ENCODE results near the gene SPTBN1. TPM values are rescaled to one million over a fixed set of nuclear protein-coding genes. Genes with fewer than 3 reads are reported as not detected.

Gene SPTBN1
- total and polyA plus RNA-seq, 2 experiments from 2014 or later: 122 to 341 TPM

GRCh38 chr2:54590216-54591120, 134.3 kb downstream of the SPTBN1 start:
- Histone ChIP-seq H3K9me3 (ENCODE audit: low read depth) (no peaks in the 10 kb centered on the region), H3K4me1 (ENCODE audit: insufficient read depth) (peaks cover 30% of the 10 kb centered on the region), H3K27me3 (no peaks in the 10 kb centered on the region), H3K36me3 (replicated peaks; ENCODE audit: insufficient read depth, low read depth) (no peaks in the 10 kb centered on the region), H3K4me3 (no peak overlapping the region), H3K27ac (peak overlapping the region; percentile 51), H3K9me2 (replicated peaks; ENCODE audit: insufficient read depth) (no peaks in the 10 kb centered on the region), H3K4me2 (peak overlapping the region; percentile 14), H4K20me1 (ENCODE audit: insufficient read depth, poor library complexity, severe bottlenecking) (peaks cover 85% of the 10 kb centered on the region), H3K79me2 (peaks cover 98% of the 10 kb centered on the region), H2AFZ (no peak overlapping the region)
- WGBS (ENCODE audit: low lambda C conversion rate, missing lambda C conversion rate): 89% methylated on average over 7 of the region's 7 CpGs
- no peak for DNase-seq (ENCODE audit: low spot score)
- TF ChIP-seq CTCF (IDR thresholded peaks at IDR 0.05; ENCODE audit: poor library complexity) (no peak), EZH2 (IDR thresholded peaks at IDR 0.05; ENCODE audit: borderline replicate concordance) (no peak), EZH2phosphoT487 (IDR thresholded peaks at IDR 0.05; ENCODE audit: low read depth, severe bottlenecking, unreplicated experiment) (no peak)

- 95% methylated on average over 3 of the region's 3 CpGs for WGBS (ENCODE audit: low lambda C conversion rate, missing lambda C conversion rate)
- no peak overlapping the region for H2AFZ ChIP-seq
- H3K79me2 ChIP-seq: peaks cover 98% of the 10 kb centered on the region
- no peak overlapping the region for H3K4me2 ChIP-seq
- no peaks in the 10 kb centered on the region for H3K27me3 ChIP-seq
- H3K9me3 ChIP-seq (ENCODE audit: low read depth): no peaks in the 10 kb centered on the region
- H3K27ac ChIP-seq: peak overlapping the region; percentile 51
- H3K4me1 ChIP-seq (ENCODE audit: insufficient read depth): peaks cover 21% of the 10 kb centered on the region
- peaks cover 86% of the 10 kb centered on the region for H4K20me1 ChIP-seq (ENCODE audit: insufficient read depth, poor library complexity, severe bottlenecking)
- H3K4me3 ChIP-seq: no peak overlapping the region
- H3K9me2 ChIP-seq (replicated peaks; ENCODE audit: insufficient read depth): no peaks in the 10 kb centered on the region
- no peak for TF ChIP-seq EZH2 (IDR thresholded peaks at IDR 0.05; ENCODE audit: borderline replicate concordance)
- TF ChIP-seq EZH2phosphoT487 (IDR thresholded peaks at IDR 0.05; ENCODE audit: low read depth, severe bottlenecking, unreplicated experiment): no peak
- TF ChIP-seq CTCF (IDR thresholded peaks at IDR 0.05; ENCODE audit: poor library complexity): no peak
- DNase-seq (ENCODE audit: low spot score): no peak
- H3K36me3 ChIP-seq (replicated peaks; ENCODE audit: insufficient read depth, low read depth): no peaks in the 10 kb centered on the region
These were observed 135.4 kb downstream of the SPTBN1 start for GRCh38 chr2:54591551-54591950.

- Histone ChIP-seq H3K9me3 (ENCODE audit: low read depth) (no peaks in the 10 kb centered on the region), H3K27ac (no peak overlapping the region), H3K4me1 (ENCODE audit: insufficient read depth) (peaks cover 18% of the 10 kb centered on the region), H3K27me3 (no peaks in the 10 kb centered on the region), H3K36me3 (replicated peaks; ENCODE audit: insufficient read depth, low read depth) (no peaks in the 10 kb centered on the region), H4K20me1 (ENCODE audit: insufficient read depth, poor library complexity, severe bottlenecking) (peaks cover 85% of the 10 kb centered on the region), H3K79me2 (peaks cover 98% of the 10 kb centered on the region), H3K9me2 (replicated peaks; ENCODE audit: insufficient read depth) (no peaks in the 10 kb centered on the region), H2AFZ (no peak overlapping the region), H3K4me2 (no peak overlapping the region), H3K4me3 (no peak overlapping the region)
- DNase-seq (ENCODE audit: low spot score): no peak
- 97% methylated on average over 4 of the region's 4 CpGs for WGBS (ENCODE audit: low lambda C conversion rate, missing lambda C conversion rate)
- TF ChIP-seq EZH2 (IDR thresholded peaks at IDR 0.05; ENCODE audit: borderline replicate concordance): no peak
- no peak for TF ChIP-seq EZH2phosphoT487 (IDR thresholded peaks at IDR 0.05; ENCODE audit: low read depth, severe bottlenecking, unreplicated experiment)
- TF ChIP-seq CTCF (IDR thresholded peaks at IDR 0.05; ENCODE audit: poor library complexity): no peak
These were observed 137.1 kb downstream of the SPTBN1 start for GRCh38 chr2:54593249-54593648.
